DMS79 (cell line): ENCODE results near the gene FBXL20.
"Not testable (repeated sequence)": the region's sequence is repeated elsewhere in the genome, so short reads cannot be mapped to it uniquely, and the experiment has no call there.

Experiments used
- DNase-seq: peaks from one replicate; lab custom pipeline; 2025; lab: John Stamatoyannopoulos, UW

The FBXL20 gene

DNA sequence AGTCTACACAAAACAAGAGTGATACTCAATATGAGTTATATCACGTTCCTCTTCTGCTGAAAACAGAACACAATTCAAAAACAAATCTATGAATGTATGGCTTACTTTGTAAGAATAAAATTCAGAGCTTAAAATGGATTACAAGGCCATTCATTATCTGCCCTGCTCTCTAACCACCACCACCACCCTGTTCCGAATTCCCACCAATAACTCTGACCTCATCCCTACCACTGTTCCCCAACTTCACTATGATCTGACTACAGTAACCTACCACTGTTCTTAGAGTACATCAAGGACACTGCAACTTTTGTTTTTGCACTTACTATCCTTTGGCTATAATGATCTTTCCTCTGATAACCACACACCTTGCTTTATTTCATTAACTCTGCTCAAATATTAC is 21.3 kb downstream of the FBXL20 start:
- DNase-seq: no peak

DNA sequence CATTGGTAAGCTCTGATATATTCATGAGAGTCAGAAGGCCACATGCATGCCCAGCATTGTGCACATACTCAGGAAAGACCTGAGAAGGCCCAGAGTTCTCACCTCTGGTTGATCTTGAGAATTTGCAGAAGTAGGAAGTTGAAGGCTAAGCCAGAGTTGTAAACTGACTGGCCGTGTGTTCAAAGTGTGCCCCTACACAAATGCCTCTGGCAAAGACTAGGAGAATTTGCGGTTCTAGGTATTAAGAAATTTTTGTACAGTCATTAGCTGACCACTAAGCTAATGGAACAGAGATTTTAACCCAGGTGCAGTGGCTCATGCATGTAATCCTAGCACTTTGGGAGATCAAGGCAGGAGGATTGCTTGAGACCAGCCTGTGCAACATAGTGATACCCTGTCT is 25.0 kb downstream of the FBXL20 start:
- DNase-seq: no peak

DNA sequence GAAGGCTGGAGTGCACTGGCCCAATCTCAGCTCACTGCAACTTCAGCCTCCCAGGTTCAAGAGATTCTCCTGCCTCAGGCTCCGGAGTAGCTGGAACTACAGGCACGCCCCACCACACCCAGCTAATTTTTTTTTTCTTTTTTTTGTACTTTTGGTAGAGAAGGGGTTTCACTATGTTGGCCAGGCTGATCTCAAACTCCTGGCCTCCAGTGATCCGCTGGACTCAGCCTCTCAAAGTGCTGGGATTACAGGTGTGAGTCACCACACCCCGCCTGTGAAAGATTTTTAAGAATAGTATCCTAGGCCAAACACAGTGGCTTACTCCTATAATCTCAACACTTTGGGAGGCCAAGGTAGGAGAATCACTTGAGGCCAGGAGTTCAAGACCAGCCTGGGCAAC is 33.6 kb downstream of the FBXL20 start:
- not testable (repeated sequence) for DNase-seq

DNA sequence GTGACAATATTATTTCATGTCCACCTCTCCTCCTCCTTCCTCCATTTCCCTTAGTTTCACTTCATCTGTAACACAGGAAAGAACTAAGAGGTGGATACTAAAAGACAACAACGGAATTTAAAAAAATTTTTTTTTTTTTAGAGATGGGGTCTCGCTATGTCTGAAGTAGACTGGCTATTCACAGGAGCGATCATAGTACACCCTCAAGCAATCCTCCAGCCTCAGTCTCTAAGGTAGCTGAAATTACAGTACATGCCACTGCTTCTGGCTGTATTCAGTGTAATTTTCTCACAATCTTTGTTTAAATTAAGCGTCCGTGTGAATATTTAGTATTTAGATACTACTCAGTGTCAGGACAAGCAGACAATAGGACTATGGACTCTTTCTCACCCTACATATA is 35.6 kb downstream of the FBXL20 start:
- no peak for DNase-seq

- no peak for DNase-seq
Measured at GRCh38 chr17:39365242-39365641, 36.2 kb downstream of the FBXL20 start.

GRCh38 chr17:39364236-39365025 is 37.0 kb downstream of the FBXL20 start:
- DNase-seq: no peak

GRCh38 chr17:39361064-39361463 is 40.4 kb downstream of the FBXL20 start:
- DNase-seq: no peak

DNA sequence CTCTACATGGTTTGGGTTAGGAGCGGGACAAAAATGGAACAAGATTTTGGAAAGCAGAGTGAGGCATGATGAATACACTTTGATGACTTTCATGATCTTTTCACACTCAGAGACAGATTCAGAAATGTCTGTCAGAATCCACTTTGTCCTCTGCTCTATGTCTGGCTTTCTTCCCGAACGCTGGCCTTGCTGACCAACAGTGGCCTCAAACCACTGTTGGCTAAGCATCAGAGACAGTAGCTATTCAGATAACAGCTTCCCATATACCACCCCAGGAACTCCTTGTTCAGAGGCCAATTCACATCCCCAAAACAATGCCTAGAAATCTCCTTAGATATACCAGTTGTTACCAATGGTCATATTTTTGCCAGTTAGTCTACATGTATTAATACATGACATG is 40.9 kb downstream of the FBXL20 start:
- no peak for DNase-seq

GRCh38 chr17:39359994-39360393 is 41.4 kb downstream of the FBXL20 start:
- no peak for DNase-seq

- no peak for DNase-seq
Measured at GRCh38 chr17:39357986-39358385, 43.4 kb downstream of the FBXL20 start.

- no peak for DNase-seq
Measured at GRCh38 chr17:39357488-39357887, 43.9 kb downstream of the FBXL20 start.

GRCh38 chr17:39352986-39353385 is 48.4 kb downstream of the FBXL20 start:
- DNase-seq: no peak

GRCh38 chr17:39352511-39352910 is 48.9 kb downstream of the FBXL20 start:
- no peak for DNase-seq

DNA sequence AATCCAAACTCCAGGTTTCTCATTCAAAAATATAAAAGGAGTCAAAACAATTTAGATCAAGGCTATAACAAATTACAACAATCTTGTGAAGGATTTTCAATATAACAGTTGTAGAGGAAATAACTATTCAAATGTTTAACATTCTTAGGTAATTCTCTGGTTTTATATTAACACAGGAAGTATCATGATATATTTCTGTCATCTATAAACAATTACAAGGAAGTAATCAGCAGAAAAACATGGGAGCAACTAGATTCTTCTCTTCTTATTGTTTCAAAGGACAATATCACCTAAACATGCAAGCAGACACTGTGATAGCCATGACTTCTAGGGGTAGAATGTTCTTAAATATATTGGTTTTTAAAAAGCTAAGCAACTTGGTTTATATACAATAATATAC is 49.9 kb downstream of the FBXL20 start:
- no peak for DNase-seq

- DNase-seq: no peak
Measured at GRCh38 chr17:39349246-39349645, 52.2 kb downstream of the FBXL20 start.

GRCh38 chr17:39346863-39347262 is 54.6 kb downstream of the FBXL20 start:
- DNase-seq: not testable (repeated sequence)

DNA sequence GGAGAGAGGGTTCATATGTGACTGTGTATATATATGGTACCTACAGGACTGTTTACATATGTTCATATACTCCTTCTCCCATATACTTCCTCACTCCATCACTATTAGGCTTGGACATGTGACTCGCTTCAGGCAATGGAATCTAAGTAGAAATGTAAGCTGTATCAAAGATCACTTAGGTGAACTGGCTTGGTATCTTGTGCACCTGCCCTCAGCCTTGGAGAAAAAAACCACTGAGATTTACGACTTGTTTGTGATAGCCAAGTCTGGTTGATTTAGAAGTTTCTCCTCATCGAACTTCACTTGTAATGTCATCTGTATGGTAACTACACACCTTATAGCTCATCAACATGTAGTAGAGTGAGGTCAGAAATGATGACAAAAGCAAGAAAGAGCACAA is 59.9 kb downstream of the FBXL20 start:
- DNase-seq: no peak

GRCh38 chr17:39340731-39341130 is 60.7 kb downstream of the FBXL20 start:
- no peak for DNase-seq

DNA sequence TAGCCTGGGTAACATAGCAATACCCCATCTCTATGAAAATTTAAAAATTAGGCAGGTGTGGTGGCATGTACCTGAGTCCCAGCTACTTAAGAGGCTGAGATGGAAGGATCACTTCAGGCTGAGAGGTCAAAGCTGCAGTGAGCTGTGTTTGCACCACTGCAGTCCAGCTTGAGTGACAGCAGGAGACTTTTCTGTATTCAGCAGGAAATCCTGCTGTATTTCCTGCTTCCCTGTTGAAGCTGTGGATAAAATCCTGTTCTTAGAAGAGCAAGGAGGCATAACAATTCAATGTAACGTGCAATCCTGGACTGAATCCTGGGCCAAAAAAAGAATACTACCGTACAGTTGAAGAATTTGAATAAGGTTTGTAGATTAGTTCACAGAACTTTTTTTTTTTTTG is 62.2 kb downstream of the FBXL20 start:
- DNase-seq: no peak

GRCh38 chr17:39337649-39338048 is 63.8 kb downstream of the FBXL20 start:
- DNase-seq: not testable (repeated sequence)

DNA sequence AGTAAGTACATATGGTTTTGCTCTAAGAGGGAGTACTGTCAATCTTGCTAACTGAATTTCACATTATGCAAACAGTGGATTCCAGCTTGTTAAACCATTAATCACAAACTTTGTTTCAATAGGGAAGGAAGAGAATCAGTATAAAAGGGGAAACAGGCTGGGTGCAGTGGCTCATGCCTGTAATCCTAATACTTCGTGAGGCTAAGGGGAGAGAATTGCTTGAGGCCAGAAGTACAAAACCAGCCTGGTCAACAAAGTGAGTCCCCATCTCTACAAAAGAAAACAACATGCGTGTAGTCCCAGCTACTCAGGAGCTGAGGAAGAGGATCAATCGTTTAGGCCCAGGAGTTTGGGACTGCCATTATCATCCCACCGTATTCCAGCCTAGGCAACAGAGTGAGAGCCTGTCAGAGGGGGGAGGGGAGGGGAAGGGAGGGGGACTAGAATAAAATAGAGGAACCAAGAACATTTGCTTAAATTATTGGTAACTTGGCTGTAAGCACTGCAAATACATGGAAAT is 65.7 kb downstream of the FBXL20 start:
- no peak for DNase-seq

DNA sequence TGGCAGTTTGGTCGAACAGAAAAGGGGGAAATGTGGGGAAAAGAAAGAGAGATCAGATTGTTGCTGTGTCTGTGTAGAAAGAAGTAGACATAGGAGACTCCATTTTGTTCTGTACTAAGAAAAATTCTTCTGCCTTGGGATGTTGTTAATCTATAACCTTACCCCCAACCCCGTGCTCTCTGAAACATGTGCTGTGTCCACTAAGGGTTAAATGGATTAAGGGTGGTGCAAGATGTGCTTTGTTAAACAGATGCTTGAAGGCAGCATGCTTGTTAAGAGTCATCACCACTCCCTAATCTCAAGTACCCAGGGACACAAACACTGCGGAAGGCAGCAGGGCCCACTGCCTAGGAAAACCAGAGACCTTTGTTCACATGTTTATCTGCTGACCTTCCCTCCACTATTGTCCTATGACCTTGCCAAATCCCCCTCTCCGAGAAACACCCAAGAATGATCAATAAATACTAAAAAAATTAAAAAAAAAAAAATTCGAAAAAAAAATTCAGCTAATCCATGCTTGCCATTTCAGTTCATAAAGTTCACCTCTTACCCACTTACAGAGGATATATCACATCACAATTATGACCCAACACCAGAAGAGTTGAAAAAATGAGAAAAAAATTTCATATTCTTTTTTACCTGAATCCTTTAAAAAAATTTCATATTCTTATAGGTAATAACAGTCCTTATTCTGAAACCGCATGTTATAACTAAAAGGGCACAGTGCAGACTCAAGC is 67.2 kb downstream of the FBXL20 start:
- DNase-seq: not testable (repeated sequence)

- no peak for DNase-seq
Measured at GRCh38 chr17:39332092-39332491, 69.3 kb downstream of the FBXL20 start.
